ENCODE results near the gene CACNA1C.

CACNA1C gene

DNA sequence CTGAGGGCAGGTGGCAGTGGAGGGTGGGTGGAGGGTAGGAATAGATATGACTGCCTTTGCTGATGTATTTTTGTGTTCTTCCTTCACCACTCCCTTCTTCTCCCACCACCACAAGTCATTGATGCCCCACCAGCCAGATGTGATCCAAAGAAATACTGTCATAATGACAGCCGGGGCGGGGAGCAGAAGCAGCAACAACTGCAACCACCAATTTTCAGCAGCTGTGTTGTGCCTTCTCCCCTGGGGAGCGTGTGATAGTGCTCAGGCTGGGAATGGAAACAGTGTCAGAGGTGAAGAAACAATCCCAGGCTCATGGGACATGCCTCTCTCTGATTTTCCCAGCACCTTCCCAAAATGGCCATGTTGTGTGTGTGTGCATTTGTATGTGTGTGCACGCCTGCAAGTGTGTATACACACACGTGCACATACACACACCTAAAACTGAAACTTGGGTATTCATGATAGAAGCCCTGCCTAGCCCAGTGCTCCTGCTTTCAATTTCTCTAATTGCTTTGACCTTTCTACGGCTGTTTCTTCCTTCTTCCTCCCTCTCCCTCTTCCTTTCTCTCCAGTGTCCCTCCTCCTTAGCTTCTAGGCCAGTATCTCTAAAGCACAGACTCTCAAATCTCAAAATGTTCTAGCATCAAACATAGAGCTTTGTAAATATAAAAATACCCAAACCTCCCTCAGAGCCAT is 442.8 kb downstream of the CACNA1C start:
- DNase-seq, result no peak
- Histone ChIP-seq H3K36me3 (no peaks in the 10 kb centered on the region), H3K27me3 (peaks cover 48% of the 10 kb centered on the region), H3K4me1 (no peaks in the 10 kb centered on the region), H3K9me3 (no peaks in the 10 kb centered on the region), H3K4me3 (ENCODE audit: low read depth, low read length) (no peak overlapping the region)
- TF ChIP-seq, protein P1, sequence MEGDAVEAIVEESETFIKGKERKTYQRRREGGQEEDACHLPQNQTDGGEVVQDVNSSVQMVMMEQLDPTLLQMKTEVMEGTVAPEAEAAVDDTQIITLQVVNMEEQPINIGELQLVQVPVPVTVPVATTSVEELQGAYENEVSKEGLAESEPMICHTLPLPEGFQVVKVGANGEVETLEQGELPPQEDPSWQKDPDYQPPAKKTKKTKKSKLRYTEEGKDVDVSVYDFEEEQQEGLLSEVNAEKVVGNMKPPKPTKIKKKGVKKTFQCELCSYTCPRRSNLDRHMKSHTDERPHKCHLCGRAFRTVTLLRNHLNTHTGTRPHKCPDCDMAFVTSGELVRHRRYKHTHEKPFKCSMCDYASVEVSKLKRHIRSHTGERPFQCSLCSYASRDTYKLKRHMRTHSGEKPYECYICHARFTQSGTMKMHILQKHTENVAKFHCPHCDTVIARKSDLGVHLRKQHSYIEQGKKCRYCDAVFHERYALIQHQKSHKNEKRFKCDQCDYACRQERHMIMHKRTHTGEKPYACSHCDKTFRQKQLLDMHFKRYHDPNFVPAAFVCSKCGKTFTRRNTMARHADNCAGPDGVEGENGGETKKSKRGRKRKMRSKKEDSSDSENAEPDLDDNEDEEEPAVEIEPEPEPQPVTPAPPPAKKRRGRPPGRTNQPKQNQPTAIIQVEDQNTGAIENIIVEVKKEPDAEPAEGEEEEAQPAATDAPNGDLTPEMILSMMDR (IDR thresholded peaks at IDR 0.05; ENCODE audit: low read depth, low read length), result no peak

DNA sequence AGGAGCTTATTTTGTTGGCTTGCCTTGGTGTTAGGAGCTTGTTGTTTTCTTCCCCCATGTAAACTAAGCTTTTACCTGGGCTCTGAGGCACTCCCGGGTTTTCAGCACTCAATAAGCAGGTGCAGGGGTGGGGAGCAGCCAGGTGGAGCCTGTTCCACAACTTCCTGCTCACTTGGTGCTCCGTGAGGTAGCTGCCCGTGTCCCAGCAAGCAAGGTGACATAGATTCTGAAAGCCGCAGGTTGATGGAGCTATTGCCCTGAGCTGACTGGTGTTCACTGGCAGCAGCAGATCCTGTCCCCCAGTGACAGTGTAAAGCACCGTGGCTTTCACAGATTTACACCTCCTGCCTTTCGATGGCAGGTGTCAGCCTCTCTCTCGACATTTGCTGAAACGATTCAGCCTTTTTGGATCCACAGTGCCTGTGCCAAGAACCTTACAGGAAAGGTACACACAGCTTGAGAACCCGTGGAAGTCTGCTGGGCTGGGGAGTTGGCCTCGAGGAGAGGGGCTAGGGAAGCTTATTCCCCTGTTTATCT is 446.2 kb downstream of the CACNA1C start:
- no peak for DNase-seq
- no peaks in the 10 kb centered on the region for H3K36me3 ChIP-seq
- no peaks in the 10 kb centered on the region; the same call in 1 of the 2 replicates for H3K9me3 ChIP-seq
- H3K4me1 ChIP-seq, result no peaks in the 10 kb centered on the region
- peaks cover 22% of the 10 kb centered on the region for H3K27me3 ChIP-seq
- no peak overlapping the region for H3K4me3 ChIP-seq (ENCODE audit: low read depth, low read length)
- TF ChIP-seq, protein P1 (IDR thresholded peaks at IDR 0.05; ENCODE audit: low read depth, low read length), result no peak

- Histone ChIP-seq H3K9me3 (no peaks in the 10 kb centered on the region; the same call in 1 of the 2 replicates), H3K36me3 (no peaks in the 10 kb centered on the region), H3K4me1 (no peaks in the 10 kb centered on the region), H3K27me3 (peaks cover 19% of the 10 kb centered on the region), H3K4me3 (ENCODE audit: low read depth, low read length) (no peak overlapping the region)
- no peak for DNase-seq
- TF ChIP-seq, protein P1 (IDR thresholded peaks at IDR 0.05; ENCODE audit: low read depth, low read length), result no peak
These were observed 448.8 kb downstream of the CACNA1C start for GRCh38 chr12:2501464-2502191.

GRCh38 chr12:2503036-2503435 is 450.2 kb downstream of the CACNA1C start:
- no peaks in the 10 kb centered on the region; the same call in 1 of the 2 replicates for H3K9me3 ChIP-seq
- TF ChIP-seq, protein P1 (IDR thresholded peaks at IDR 0.05; ENCODE audit: low read depth, low read length), result no peak
- H3K27me3 ChIP-seq, result peaks cover 12% of the 10 kb centered on the region
- H3K4me1 ChIP-seq, result no peaks in the 10 kb centered on the region
- no peak overlapping the region for H3K4me3 ChIP-seq (ENCODE audit: low read depth, low read length)
- no peaks in the 10 kb centered on the region for H3K36me3 ChIP-seq
- DNase-seq, result no peak

DNA sequence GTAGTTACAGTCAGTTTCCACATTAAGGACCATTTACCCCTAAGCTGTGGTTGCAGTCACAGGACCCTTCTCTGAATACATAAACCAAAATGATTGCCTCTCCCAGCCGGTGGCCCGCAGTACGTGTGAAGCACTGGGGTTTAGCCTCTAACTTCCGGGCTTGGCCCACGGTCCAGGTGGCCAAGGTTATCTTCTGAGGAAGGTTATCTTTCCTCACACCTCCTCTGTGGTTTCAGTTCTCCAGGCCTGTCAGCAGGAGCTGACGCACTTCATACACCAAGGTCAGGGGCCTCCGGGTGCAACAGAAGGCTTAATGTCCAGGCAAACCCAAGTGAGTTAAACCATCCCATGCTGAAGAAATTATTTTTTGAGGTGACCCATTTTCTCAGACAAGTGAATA is 451.0 kb downstream of the CACNA1C start:
- Histone ChIP-seq H3K4me3 (ENCODE audit: low read depth, low read length) (no peak overlapping the region), H3K4me1 (no peaks in the 10 kb centered on the region), H3K36me3 (no peaks in the 10 kb centered on the region), H3K27me3 (peaks cover 9% of the 10 kb centered on the region; the same call in 1 of the 2 replicates), H3K9me3 (no peaks in the 10 kb centered on the region; the same call in 1 of the 2 replicates)
- TF ChIP-seq, protein P1 (IDR thresholded peaks at IDR 0.05; ENCODE audit: low read depth, low read length), result no peak
- no peak for DNase-seq
